OCI-LY1 (cell line): ENCODE results near the gene FRK.
"Not testable (repeated sequence)": the region's sequence is repeated elsewhere in the genome, so short reads cannot be mapped to it uniquely, and the experiment has no call there.

Experiments used
- H2AFZ ChIP-seq: fragments of 200-600 bp; sonication (generic), shearing (Covaris generic); 2 replicates; pipeline ENCODE4 v1.6.0; 2014; ENCODE audit warnings: antibody characterized with exemption, mild to moderate bottlenecking, low read length
- H3F3A ChIP-seq: fragments of 200-600 bp; sonication (generic), shearing (Covaris generic); 2 replicates; pipeline ENCODE4 v1.6.0; 2014; ENCODE audit warnings: mild to moderate bottlenecking, antibody characterized with exemption, low read length, moderate library complexity; ENCODE audit not compliant: insufficient read depth
- H3K27ac ChIP-seq: fragments of 200-600 bp; sonication (generic); 2 replicates; pipeline ENCODE4 v1.5.1; 2014; ENCODE audit warnings: low read length, mixed run types, mild to moderate bottlenecking, low read depth; ENCODE audit not compliant: poor library complexity, severe bottlenecking
- H3K27me3 ChIP-seq: fragments of 200-600 bp; sonication (generic); 2 replicates; pipeline ENCODE4 v1.6.0; 2014; ENCODE audit warnings: antibody characterized with exemption, mild to moderate bottlenecking, low read length, moderate library complexity; ENCODE audit not compliant: insufficient read depth
- H3K36me3 ChIP-seq: fragments of 200-600 bp; sonication (generic); 2 replicates; pipeline ENCODE4 v1.6.1; 2014; ENCODE audit warnings: mild to moderate bottlenecking, antibody characterized with exemption, low read length, moderate library complexity, mixed read lengths; ENCODE audit not compliant: insufficient read depth
- H3K4me1 ChIP-seq: fragments of 200-600 bp; sonication (generic); 2 replicates; pipeline ENCODE4 v1.5.1; 2014; ENCODE audit warnings: mild to moderate bottlenecking, low read length, moderate library complexity; ENCODE audit not compliant: insufficient read depth, severe bottlenecking
- H3K4me2 ChIP-seq: fragments of 200-600 bp; sonication (generic), shearing (Covaris generic); 2 replicates; pipeline ENCODE4 v1.6.1; 2014; ENCODE audit warnings: low read length
- H3K4me3 ChIP-seq: fragments of 200-600 bp; sonication (generic); 2 replicates; pipeline ENCODE4 v1.5.1; 2014; ENCODE audit warnings: low read length, low read depth, mild to moderate bottlenecking, mixed read lengths; ENCODE audit not compliant: poor library complexity, severe bottlenecking
- H3K79me2 ChIP-seq: fragments of 200-600 bp; shearing (Covaris generic); 2 replicates; pipeline ENCODE4 v1.6.1; 2016; ENCODE audit warnings: mixed run types, low read length, mixed read lengths; ENCODE audit not compliant: insufficient read depth
- H3K9ac ChIP-seq: fragments of 200-600 bp; sonication (generic), shearing (Covaris generic); 2 replicates; pipeline ENCODE4 v1.6.1; 2014; ENCODE audit warnings: mild to moderate bottlenecking, low read length, mixed read lengths
- H3K9me2 ChIP-seq: fragments of 200-600 bp; sonication (generic), shearing (Covaris generic); 2 replicates; pipeline ENCODE4 v1.6.1; 2014; ENCODE audit warnings: low read depth, mild to moderate bottlenecking, low read length, mixed read lengths
- H3K9me3 ChIP-seq: fragments of 200-600 bp; shearing (Covaris generic); 2 replicates; pipeline ENCODE4 v1.6.1; 2014; ENCODE audit warnings: low read length, mixed read lengths
- H4K20me1 ChIP-seq: fragments of 200-600 bp; sonication (generic), shearing (Covaris generic); 2 replicates; pipeline ENCODE4 v1.6.0; 2016; ENCODE audit warnings: mild to moderate bottlenecking, low read length; ENCODE audit not compliant: insufficient read depth
- CTCF ChIP-seq: fragments of 200-600 bp; sonication (generic), shearing (Covaris generic); IDR thresholded peaks from 2 replicates; pipeline ENCODE4 v1.5.1; 2017; ENCODE audit warnings: mild to moderate bottlenecking, antibody characterized with exemption, low read length, moderate library complexity, mixed read lengths
- EZH2 ChIP-seq: fragments of 200-600 bp; sonication (generic), shearing (Covaris generic); IDR thresholded peaks from 2 replicates; pipeline ENCODE4 v1.8.0; 2017; ENCODE audit warnings: borderline replicate concordance, mixed run types, mild to moderate bottlenecking, antibody characterized with exemption, low read length, moderate library complexity, mixed read lengths

FRK gene

GRCh38 chr6:116099036-116099435 is 38.3 kb upstream of the FRK start:
- Histone ChIP-seq H3K9me3 (no peaks in the 10 kb centered on the region; the same call in 1 of the 2 replicates), H3K36me3 (no peaks in the 10 kb centered on the region), H3K4me1 (peaks cover 31% of the 10 kb centered on the region), H4K20me1 (no peaks in the 10 kb centered on the region), H3K9ac (no peak overlapping the region), H3K9me2 (no peaks in the 10 kb centered on the region), H3K79me2 (no peaks in the 10 kb centered on the region), H3K27ac (no peak overlapping the region), H3K4me3 (no peak overlapping the region), H3K4me2 (no peak overlapping the region), H2AFZ (no peak overlapping the region), H3K27me3 (no peaks in the 10 kb centered on the region), H3F3A (no peaks in the 10 kb centered on the region; the same call in 1 of the 2 replicates)
- TF ChIP-seq CTCF = no peak
- TF ChIP-seq EZH2 = no peak

- Histone ChIP-seq H3K9me2 (no peaks in the 10 kb centered on the region), H3K27me3 (no peaks in the 10 kb centered on the region), H3F3A (no peaks in the 10 kb centered on the region; the same call in 1 of the 2 replicates), H3K36me3 (no peaks in the 10 kb centered on the region), H3K9ac (no peak overlapping the region), H3K9me3 (no peaks in the 10 kb centered on the region; the same call in 1 of the 2 replicates), H3K4me1 (peaks cover 17% of the 10 kb centered on the region), H3K4me3 (no peak overlapping the region), H3K79me2 (no peaks in the 10 kb centered on the region), H4K20me1 (no peaks in the 10 kb centered on the region), H3K4me2 (no peak overlapping the region), H3K27ac (no peak overlapping the region), H2AFZ (no peak overlapping the region)
- TF ChIP-seq EZH2 (no peak), CTCF (peak; percentile 36)
Observed at GRCh38 chr6:116096979-116097816, 36.5 kb upstream of the FRK start.

GRCh38 chr6:116096048-116096759 is 35.5 kb upstream of the FRK start:
- not testable (repeated sequence) for H3K4me2 ChIP-seq, H3K27me3 ChIP-seq, H3F3A ChIP-seq, H3K4me3 ChIP-seq, H3K4me1 ChIP-seq, H3K27ac ChIP-seq, H4K20me1 ChIP-seq, H3K36me3 ChIP-seq, H2AFZ ChIP-seq, H3K79me2 ChIP-seq, H3K9ac ChIP-seq, H3K9me2 ChIP-seq, H3K9me3 ChIP-seq
